GM13977 (cell line): ENCODE data around the gene ESPN.

Experiments
- DNase-seq: peaks from one replicate; pipeline ENCODE4 v3.0.0; 2012; ENCODE audit warnings: low spot score
- CTCF ChIP-seq: IDR thresholded peaks from 2 replicates; pipeline ENCODE4 v1.5.1; 2012; ENCODE audit warnings: mild to moderate bottlenecking, control low read depth; ENCODE audit not compliant: insufficient read depth; ENCODE audit errors: extremely low read depth, missing control alignments
- in situ Hi-C: fragments of 300-500 bp; cut with MboI; formaldehyde crosslinking; loops from one replicate; pipeline ENCODE4 v1.12.0; 2022; ENCODE audit warnings: low sequenced_read_pairs, low pct_unique_long_range_greater_than_20kb, mixed read lengths, inconsistent platforms; ENCODE audit not compliant: unreplicated experiment

ESPN gene

DNA sequence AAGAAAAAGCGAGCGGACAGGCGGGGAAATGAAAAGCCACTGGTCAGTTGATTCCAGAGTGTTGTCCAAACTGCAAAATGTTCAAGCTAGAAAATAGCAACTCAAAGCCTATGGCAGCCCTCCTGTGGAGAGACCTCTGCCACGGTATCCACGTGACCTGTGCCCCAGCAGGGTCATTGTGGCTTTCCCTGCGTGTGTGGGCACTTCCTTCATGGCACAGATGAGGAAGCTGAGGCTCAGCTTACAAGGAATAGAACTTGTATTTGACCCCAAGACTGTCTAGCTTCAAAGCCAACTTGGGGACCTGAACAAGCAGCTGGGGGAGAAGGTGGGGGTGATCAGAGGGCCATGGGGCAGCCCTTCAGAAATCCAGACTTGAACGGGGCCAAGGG is 82.5 kb downstream of the ESPN start:
- DNase-seq = no peak
- in situ Hi-C loops = no loop called here
- no peak for TF ChIP-seq CTCF

GRCh38 chr1:6507461-6507911 is 82.9 kb downstream of the ESPN start:
- DNase-seq = no peak
- in situ Hi-C loops = no loop called here
- TF ChIP-seq CTCF = no peak

DNA sequence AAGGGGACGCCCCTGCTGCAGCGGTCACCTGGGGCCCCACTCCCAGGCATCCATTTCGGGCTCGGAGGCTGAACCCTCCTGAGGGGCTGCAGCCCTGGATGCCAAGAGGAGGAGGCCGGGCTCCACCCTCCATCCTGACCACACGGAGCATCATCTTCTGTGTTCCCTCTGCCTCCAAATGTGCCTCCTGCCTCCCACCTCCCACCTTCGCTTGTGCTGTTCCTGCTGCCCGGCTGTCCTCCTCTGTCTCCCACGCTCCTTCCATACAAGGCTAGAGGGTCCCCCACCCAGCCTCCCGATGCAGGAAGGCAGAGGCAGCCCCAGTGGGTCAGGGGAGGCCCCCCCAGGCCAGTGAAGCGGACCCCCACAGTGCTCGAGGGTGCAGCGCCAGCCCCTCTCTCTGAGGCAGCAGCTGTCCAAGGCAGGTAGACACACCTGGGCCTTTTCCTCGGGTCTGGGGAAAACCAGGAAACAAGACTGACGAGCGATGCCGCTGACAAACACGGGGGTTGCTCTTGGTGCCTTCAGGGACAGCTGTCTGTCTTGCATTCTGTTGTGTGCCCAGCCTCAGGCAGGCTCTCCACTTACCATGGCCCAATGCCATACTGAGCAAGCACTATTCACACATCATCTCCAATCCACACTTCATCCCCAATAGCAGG is 83.7 kb downstream of the ESPN start:
- in situ Hi-C loops = no loop called here
- no peak for TF ChIP-seq CTCF
- no peak for DNase-seq

DNA sequence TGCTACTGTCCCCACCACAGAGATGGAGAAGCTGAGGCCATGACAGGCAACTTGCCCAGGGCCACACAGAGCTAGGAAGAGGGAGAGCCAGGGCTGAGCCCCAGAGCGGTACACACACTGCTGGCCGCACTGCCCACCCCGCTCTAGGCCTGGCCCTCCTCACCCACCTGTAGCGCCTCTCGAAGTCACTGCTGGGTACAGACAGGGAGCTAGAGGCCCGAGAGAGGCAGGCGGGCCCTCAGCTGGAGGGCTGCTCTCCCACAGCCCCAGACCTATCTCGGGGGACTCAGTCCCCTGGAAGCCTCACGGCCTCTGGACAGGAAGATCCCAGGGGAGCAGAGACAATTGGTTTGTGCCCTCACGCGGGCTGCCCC is 84.2 kb downstream of the ESPN start:
- in situ Hi-C loops = no loop called here
- no peak for TF ChIP-seq CTCF
- no peak for DNase-seq

GRCh38 chr1:6509220-6509918 is 84.8 kb downstream of the ESPN start:
- in situ Hi-C loops = no loop called here
- DNase-seq = no peak

GRCh38 chr1:6509919-6510291 is 85.3 kb downstream of the ESPN start:
- in situ Hi-C loops = no loop called here
- no peak for TF ChIP-seq CTCF
- DNase-seq = no peak

More at GRCh38 chr1:6509220-6509918, 84.8 kb downstream of the ESPN start:
- TF ChIP-seq CTCF = no peak
